ENCODE measurements around the gene ATP5MC2.
"Not testable (repeated sequence)": the region's sequence is repeated elsewhere in the genome, so short reads cannot be mapped to it uniquely, and the experiment has no call there.

The ATP5MC2 gene

DNA sequence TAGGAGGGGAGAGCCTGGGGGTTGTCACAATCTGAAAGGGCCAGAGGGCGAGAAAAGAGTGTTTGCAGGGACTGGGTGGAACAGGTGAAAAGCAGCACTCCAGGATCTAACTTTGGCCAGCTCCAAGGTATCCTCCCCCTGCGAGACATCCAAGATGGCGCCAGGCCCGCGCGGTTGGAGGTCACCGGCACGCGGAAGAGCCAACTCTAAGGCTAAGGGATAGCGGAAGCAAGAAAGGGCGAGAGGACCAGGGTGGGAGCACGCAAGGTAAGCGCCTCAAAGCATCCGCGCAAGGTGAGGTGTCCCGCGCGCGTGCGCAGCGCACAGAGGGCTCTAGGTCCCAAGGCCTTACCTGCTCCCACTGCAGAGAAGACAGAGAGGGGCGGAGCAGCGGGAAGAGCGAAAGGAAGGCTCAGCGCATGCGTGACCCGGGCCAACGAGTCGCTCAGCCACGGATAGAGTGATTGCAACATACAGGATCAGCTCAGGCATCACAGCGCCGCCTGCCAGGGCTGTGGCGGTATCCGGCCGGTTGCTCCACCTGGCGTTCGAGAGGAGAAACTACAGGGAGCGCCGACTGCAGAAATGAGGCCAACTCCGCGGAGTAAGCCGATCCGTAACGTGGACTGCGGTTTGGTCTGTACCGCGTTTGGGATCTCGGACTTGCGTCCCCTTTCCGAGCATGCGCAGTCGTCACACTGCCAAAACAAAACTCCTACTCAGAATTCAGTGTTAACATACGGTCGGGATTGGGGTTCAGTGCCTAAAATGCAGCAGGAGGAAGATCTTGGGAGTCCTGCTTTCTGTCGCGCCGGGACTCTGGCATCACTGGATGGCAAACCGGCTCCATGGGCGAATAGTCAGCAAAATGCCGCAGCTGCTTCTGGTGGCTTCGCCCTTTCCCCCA lies at the start of gene ATP5MC2:
Gene ATP5MC2, minus strand, starts transcription at position 383 of the 907 bp plus-strand sequence. CDS start 3,469 bp downstream, outside the sequence.
- peak; percentile 94 to 95 for DNase-seq (ENCODE audit: low read depth in 2 of 2)

DNA sequence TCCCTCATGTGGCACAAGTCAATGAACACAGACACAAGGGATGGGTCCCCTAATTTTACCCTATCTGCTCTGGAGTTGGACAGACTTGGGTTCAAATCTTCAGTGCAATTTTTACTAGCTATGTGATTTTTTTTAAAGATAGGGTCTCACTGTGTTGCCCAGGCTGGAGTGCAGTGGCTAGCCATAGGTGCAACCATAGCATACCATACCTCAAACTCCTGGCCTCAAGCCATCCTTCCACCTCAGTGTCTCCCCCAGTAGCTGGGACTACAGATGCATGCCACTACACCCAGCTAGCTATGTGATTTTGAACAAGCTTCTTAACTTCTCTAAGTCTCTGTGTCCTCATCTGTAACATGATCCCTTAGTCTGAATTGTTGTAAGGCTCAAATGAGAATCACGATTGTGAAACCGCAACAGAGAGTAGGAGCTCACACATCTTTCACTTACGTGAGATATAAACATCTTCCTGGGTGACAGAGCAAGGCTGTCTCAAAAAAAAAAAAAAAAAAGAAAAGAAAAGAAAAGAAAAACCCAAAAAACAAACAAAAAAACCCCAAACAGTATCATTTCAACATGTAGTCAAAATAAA lies 46.7 kb upstream of the ATP5MC2 start:
- no peak for DNase-seq (ENCODE audit: low read depth in 2 of 2)

DNA sequence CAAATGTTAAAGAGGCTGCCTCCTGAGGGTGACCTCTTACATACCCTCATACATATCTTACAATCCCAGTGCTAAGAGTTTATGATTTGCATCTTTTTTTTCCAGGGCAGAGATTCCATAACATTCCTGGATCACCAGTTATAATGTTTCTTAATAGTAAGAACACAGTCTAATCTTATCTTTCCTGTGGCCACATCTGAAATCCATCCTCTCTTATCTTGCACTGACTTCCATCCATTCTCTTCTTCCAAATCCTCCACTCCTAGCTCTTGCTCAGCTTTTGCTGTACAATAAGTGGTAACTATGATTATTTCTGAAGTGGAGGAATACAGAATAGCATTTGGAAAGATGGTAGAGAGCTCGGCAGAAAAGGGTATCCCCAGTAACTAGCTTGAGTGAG lies 45.1 kb upstream of the ATP5MC2 start:
- no peak for DNase-seq (ENCODE audit: low read depth in 2 of 2)

DNA sequence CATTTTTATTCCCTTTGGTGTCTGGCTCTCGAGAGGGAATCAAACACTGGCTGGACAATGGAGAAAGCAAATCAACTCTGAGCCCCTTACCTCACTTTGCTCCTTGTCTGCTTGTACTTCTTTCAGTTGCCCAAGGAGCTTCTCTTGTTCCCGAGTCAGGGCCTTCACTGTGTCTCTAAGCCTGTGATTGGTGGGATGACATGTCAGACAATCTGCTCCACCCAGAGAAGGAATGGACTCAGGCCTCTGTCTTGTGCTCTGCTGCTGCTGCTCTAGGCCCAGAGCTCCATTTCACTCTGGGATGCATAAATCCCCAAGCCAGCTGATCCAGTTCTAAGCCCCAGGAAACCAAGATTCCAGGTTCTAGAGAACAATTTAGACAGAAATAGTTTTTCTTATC lies 43.8 kb upstream of the ATP5MC2 start:
- DNase-seq (ENCODE audit: low read depth in 2 of 2) = no peak

DNA sequence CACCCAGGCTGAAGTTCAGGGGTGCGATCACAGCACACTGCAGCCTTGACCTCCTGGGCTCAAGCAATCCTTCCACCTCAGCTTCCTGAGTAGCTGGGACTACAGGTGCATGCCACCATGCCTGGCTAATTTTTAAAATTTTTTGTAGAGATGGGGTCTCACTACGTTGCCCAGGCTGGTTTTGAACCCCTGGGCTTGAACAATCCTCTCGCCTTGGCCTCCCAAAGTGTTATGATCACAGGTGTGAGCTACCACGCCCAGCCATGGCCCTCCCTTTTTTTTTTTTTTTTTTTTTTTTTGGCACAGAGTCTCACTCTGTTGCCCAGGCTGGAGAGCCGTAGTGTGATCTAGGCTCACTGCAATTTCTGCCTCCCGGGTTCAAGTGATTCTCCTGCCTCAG lies 42.7 kb upstream of the ATP5MC2 start:
- DNase-seq (ENCODE audit: low read depth in 2 of 2) = not testable (repeated sequence)

DNA sequence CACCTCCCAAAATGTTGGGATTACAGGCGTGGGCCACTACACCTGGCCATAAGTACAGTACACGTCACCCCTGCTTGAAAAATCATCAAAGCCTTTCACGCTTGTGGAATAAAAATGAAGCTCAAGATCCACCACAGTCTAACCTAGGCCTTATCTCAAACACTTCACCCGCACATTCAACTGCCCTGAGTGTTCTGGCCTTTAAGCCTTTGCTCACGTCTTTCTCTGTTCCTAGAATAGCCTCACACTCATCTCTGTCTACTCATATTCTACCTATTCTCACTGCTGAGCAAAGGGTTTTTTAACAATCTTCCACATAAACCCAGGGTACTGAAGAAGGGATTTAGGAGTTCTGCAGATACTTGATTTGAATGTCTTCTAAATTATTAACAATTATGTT lies 41.4 kb upstream of the ATP5MC2 start:
- DNase-seq (ENCODE audit: low read depth in 2 of 2) = no peak

DNA sequence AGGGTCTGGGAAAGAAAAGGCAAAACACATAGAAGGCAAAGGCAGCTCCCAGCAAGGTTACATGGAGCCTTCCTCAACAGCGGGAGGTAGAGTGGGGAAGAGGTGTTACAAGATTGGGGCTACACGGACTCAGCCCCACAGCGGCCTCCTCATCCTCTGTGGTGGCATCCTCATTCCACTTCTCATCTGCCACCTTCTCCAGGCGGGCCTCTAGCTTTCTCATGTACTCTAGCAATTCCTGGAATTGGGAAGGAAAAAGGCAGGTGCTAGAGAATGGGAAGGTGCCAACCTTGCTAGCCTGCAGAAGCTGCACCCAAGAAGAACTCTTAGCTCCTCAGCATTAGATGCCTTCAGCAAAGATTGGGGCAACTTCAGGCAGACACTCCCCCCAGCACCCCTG lies 38.1 kb upstream of the ATP5MC2 start:
- no peak for DNase-seq (ENCODE audit: low read depth in 2 of 2)

DNA sequence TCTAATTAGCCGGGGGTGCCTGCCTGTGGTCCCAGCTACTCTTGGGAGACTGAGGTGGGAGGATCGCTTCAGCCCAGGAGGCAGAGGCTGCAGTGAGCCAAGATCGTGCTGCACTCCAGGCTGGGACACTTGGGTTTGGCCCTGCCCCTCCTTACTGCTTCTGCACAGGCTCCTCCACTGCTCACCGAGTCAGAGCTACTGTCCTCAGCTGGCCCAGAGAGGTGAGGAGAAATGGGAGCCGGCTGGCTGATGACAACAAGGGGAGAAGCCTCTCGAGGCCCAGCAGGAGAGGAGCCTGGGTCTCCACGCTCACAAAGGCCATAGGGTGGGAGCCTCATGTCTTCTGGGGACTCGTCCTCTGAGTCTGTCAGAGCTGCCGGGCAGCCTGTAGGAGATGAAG lies 37.6 kb upstream of the ATP5MC2 start:
- DNase-seq (ENCODE audit: low read depth in 2 of 2) = no peak

DNA sequence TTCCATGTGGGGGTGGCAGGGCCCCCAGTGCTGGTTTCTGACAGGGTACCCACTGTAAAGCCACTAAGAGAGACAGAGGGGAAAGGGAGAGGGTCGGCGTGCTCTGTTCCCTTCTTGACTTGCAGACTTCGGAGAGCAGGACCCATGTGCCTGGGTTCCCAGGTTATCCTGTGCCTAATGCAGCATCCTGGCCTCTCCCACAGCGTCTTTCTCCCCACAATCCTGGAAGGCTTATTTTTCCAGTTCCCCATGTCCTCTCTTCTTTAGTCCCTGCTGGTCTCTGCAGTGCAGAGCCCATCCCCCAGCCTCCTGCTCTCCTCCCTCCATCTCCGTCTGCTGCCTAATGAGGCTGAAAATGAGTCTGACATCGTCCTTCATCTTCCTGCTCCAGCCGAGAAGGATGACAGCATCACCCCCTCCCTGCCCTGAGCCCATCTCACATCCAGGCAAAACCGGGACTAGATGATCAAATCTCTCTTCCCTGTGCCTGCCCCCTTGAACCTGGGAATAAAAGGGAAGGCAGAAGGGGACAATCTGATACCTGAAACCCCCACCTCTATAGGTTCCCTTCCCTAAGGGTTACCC lies 36.3 kb upstream of the ATP5MC2 start:
- no peak for DNase-seq (ENCODE audit: low read depth in 2 of 2)

DNA sequence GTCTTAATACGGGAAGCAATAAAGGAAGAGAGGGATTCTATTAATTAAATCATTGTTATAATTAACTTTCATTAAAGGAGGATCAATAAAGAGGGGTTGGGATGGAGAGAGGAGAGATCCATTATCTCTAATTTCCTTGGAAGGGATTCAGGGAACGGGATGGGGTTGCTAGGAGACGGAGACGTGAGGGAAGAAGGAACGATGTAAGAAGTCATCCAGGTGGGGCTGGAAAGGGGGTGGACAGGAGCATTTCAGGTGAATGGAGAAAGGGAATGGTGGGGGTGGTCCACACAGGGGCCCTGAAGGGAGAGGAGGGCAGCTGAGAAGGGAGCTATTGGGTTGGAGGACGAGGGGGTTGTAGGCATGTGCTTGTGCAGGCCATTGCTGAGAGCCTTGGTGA lies 34.2 kb upstream of the ATP5MC2 start:
- DNase-seq (ENCODE audit: low read depth in 2 of 2) = no peak

DNA sequence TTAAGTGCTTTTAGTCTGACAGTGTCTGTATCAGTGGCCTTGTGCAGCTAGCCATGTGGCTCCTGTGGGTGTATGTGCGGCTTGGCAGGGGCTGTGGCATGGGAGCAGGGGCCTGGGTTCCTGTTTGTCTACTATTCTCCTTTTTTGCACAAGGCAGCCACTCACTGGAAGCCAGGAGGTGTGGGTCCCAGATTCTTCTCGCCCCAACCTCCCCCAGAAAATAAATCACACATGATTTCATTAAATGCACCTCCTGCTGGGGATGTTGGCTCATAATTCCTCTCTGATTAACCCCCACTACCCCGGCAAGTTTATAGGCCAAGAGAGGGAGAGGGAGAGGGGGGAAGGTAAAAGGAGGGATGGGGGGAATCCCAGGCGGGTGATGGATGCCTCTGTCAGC lies 33.8 kb upstream of the ATP5MC2 start:
- DNase-seq (ENCODE audit: low read depth in 2 of 2) = no peak

DNA sequence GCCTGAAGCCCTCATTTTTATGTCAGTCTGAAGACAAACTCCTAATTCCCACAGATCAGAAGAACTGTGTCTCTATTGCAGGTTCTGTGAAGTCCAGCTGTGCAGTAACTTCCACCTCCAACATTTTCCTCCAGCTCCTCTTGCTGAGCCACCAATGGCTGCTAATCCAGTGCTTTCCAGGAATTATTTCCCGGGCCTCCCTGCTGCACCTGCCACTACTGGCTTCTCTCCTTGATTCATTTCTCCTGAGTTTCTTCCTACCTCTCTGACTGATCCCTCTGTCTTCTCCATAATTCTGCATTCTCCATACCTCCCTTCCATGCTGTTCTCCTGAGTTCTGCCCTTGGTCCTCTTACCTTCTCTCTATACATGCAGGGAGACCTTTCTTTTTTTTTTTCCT lies 30.2 kb upstream of the ATP5MC2 start:
- DNase-seq (ENCODE audit: low read depth in 2 of 2) = no peak

DNA sequence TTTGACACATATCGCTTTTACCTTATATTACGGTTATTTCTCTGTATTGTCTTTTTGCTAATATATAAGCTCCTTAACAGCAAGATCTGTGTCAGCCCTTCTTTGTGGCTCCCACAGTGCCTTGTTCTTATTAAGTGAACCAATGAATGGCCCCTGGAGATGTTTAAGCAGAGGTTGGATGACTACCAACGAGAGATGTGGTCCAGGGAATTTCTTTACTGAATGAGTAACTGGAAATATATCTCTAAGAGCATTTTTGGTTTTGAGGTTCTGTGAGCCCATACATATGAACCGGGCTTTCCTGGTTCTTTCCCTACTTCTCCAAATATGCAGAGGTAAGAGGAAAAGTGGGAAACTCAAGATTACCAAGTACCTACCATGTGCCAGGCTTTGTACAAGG lies 27.9 kb upstream of the ATP5MC2 start:
- no peak for DNase-seq (ENCODE audit: low read depth in 2 of 2)

DNA sequence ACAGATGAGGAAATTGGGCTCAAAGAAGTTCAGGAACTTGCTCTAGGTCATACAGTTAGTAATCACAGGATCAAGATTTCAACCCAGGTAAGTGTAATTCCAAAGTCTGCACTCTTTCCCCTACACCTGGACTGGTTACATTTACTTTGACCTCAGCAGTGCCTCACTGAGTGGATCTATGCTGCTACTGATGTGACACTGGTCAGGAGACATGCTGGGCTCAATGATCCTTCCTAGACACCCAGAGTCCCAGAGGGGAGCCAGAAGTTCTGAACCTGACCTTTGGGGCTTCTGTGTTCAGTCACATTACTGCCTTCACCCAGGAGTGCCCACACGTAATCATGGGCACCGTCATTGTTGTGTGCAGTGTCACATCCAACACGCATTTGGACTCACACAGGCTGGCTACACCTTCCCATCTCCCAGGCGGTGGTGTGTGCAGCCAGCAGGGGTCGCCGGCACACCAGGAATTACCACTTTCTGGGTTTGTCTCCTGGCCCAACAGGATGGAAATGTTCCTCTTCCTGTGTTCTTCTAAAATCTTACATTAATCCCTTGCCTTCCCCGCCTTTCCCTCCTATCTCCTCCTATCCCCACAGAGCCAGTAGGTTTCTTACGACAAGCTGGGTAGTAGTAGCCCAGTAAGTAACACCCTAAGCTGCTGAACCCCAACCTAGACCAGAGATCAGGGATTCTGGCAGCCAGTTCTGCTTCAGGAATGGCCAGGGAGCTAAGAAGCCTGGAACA lies 25.8 kb upstream of the ATP5MC2 start:
- DNase-seq (ENCODE audit: low read depth in 2 of 2) = peak; percentile 52 to 64

DNA sequence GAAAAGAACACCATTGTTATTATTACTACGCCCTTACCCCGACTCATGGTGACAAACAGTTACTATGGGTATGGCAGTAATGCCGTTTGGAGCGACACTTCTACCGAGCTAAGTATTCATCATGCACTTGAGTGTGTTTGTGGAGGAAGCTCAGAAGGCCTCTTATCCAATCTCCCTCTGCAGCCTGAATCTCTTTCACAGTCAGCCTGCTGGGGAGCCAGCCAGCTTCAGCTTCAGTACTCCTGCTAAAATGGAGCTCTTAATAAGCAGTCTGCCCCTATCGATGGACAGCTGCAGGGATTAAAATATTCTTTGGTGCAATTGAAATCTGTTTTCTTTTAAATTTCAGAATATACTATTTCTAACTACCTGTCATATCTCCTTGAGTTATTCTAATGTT lies 24.7 kb upstream of the ATP5MC2 start:
- no peak for DNase-seq (ENCODE audit: low read depth in 2 of 2)

DNA sequence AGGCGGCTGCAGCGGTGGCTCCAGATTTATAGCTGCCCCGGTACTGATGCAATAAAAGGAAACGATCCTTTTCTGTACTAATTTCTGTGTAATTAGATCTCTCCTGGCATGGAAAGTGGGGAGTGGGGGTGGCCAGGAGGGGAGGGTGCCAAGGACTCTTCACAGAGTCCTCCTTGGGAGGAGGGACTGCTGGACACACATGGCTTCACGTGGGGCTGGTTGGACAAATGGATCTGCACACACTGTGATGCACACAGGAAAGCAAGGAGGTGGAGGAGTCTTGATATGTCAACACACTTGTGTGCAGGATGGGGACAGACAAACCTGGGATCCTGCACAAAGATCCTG lies 23.8 kb upstream of the ATP5MC2 start:
- DNase-seq (ENCODE audit: low read depth in 2 of 2) = no peak

DNA sequence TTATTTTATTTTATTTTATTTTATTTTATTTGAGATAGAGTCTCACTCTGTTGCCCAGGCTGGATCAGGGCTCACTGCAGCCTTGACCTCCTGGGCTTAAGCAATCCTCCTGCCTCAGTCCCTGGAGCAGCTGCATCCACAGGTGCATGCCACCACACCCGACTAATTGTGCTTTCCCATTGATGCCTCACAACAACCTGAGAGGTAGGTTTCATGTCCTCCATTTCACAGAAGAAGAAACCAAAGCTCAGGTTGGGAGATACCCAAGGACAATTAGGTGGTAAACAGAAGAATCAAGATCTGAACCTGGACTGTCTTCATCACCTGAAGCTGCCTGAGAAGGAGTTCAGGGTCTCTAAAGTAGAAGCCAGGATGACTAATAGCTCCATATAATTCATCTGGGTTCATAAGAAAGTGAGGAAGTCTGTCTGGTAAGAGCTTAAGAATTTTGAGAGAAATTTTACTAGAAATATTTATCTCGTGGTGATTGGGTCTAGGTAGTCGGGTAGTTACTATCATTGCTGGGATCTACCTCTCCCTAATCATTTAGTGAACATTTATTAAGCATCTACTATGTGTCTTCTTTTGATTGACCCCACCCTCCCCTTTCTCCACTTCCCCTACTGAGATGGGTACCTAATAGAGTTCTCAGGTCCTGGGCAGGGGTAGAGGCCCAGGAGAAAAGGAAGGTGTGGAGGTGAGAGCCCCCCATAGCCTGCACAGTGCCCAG lies 23.2 kb upstream of the ATP5MC2 start:
- DNase-seq (ENCODE audit: low read depth in 2 of 2) = no peak

DNA sequence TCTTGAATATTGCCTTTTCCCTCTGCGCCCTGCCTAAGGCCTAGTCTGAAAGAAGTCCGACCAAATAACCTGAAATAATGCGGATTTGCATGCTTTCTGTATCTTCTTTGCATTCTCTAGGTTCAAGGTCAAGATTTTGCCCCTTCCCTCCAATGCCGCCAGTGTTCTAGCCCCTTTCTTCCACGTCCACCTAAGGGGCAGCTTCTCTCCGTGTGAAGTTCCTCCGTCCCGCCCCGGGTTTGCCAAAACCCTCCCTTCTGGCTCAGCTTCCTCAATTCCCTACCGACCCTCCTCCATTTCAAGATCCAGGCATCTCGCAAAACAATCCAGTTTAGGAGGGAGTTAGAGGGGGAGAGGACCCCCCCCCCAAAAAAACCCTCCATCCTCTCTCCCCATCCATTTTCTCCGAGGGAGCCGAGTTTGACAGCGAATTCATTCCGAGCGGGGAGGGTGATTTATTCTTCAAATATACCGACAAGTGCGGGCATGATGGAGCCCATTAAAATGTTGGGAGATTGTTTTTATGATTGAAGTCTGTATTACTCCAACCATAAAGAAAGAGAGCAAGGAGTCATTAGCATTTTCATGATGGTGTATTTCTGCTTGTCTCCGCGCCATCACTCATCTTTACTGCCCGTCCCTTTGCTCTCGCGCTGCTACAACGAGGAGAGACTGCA lies 20.9 kb upstream of the ATP5MC2 start:
- no peak for DNase-seq (ENCODE audit: low read depth in 2 of 2)

DNA sequence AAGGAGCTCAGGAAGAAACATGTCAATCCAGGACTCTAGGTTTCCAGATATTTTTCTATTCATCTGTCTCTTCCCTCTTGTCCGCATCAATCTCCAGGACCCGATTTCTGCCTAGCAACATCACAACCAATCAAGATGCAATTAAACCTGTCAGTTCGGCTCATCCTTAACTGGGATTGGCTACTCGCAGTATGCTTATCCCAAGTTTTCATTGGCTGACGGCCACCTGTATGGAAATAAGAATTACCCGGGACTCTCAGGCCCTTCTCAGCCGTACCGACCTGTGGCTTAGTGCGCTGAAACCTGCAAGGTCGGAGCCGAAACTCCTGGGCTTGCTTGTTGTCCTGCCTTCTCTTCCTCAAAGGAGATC lies 20.4 kb upstream of the ATP5MC2 start:
- DNase-seq (ENCODE audit: low read depth in 2 of 2) = no peak

DNA sequence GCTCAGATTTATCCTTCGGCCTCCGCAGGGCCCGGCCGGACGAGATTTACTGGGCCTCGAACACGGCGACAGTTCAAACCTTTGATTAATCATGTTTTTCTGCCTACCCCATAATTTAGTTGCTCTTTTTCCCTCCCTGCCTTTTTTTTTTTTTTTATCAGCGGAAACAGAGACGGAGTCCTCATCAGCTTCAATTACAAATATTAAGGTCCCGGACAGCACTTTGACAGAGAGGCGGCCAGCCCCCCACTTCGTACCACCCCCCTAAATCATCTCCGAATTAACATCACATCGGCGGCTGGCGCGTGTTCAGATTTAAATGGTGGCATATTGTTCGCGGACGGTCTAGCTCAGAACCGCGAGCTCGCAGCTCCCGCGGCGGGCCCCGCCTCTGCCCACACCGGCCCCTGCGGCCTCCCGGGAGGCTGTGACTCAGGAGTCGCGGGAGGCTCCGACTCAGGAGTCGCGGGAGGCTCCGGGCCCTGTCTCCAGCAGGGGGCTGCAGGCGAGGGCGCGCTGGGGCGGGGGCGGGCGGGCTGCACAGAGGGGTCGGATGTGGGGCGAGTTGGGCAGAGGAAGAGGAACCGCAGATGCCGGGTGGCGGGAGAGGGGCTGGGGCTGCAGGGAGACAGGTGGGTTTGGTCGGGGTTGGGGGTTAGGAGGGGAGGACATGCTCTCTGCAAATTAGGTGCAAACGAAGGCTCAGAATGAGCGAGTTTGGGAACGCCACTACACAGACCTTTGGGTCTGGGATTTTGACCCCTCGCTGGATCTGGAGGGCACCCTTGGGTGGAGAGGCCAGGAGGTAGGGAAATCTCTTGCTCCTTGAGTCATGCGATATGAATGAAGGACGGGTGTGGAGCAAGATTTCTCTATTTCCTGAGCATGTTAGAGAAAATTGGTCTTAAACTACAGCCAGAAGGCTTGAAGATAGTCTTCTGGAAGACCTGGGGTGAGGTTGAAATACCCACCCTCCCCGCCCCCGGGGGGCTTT lies 19.6 kb upstream of the ATP5MC2 start:
- no peak for DNase-seq (ENCODE audit: low read depth in 2 of 2)

Measured in stimulated activated CD8-positive, alpha-beta memory T cell treated with anti-CD3 and anti-CD28 coated beads, Interleukin-2, amount 100 ng/mL, for 1 hour (primary cell).